ENCODE results near the gene LDHA. TPM values are rescaled to one million over a fixed set of nuclear protein-coding genes. Genes with fewer than 3 reads are reported as not detected.

The LDHA gene
- polyA plus RNA-seq, 2 of the 4 experiments (the other 2 are of a cell fraction) = 2,571 to 4,418 TPM

DNA sequence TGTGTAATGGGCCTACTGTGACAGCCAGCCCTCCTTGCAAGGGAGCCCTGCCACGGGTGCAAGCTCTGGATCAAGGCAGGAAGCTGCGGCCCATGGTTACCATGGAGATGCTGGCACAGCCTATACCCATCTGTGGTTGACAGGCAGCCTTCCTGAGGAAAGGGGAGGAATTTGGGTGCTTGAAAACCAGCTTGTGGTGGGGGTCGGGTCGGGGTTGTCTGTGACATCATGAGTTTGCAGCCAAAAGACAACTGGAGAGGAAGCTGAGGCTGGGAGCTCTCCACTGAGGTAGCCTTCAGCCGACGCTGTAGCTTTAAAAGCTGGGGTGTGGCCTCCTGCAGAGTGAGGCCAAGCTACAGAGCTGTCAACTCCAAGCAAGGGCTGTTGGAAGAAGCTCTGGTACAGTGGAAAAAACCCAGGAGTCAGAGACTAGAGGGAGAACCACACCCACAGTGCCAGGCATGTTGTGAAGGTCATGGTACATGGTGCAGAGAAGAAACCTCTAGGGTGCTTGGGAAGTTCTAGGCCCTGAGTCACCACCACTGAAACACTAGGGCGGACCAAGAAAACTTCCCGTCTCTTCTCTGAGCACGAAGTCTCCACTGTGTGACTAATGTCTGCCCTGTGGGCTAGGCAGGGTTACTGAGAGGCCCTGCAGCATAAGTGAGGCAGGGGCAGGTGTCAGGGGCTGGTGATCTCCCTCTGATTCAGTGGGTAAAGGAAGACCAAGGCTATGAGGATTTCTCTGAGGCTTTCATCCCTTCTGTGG lies 10.8 kb upstream of the LDHA start:
- H3K4me1 ChIP-seq = peaks cover 53% of the 10 kb centered on the region
- CTCF ChIA-PET = interaction anchor here (0.5 to 2.3 kb wide), 8 partner anchors 12 to 269 kb away, joined by 3 to 18 read pairs (median 3); partner anchors contain the start of gene LDHA
- peak; percentile 80 for FAIRE-seq
- peak overlapping the region; percentile 95 to 97 for H3K27ac ChIP-seq
- peak overlapping the region; percentile 80 for H3K4me2 ChIP-seq
- peak; percentile 91 to 93 for ATAC-seq
- under 1% methylated on average over 8 of the region's 9 CpGs for WGBS (ENCODE audit: missing lambda C conversion rate)
- H3K9me3 ChIP-seq = no peaks in the 10 kb centered on the region
- peak; percentile 96 to 98 for DNase-seq (ENCODE audit: low read depth in 1 of 2, low spot score in 1 of 2)
- POLR2A ChIA-PET = interaction anchor here (0.7 to 4.6 kb wide), 8 partner anchors 11 to 251 kb away, joined by 3 to 170 read pairs (median 4); partner anchors contain the start of genes HPS5 and LDHA
- H3K4me3 ChIP-seq = peak overlapping the region; percentile 27
- TF ChIP-seq, protein P1, sequence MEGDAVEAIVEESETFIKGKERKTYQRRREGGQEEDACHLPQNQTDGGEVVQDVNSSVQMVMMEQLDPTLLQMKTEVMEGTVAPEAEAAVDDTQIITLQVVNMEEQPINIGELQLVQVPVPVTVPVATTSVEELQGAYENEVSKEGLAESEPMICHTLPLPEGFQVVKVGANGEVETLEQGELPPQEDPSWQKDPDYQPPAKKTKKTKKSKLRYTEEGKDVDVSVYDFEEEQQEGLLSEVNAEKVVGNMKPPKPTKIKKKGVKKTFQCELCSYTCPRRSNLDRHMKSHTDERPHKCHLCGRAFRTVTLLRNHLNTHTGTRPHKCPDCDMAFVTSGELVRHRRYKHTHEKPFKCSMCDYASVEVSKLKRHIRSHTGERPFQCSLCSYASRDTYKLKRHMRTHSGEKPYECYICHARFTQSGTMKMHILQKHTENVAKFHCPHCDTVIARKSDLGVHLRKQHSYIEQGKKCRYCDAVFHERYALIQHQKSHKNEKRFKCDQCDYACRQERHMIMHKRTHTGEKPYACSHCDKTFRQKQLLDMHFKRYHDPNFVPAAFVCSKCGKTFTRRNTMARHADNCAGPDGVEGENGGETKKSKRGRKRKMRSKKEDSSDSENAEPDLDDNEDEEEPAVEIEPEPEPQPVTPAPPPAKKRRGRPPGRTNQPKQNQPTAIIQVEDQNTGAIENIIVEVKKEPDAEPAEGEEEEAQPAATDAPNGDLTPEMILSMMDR (IDR thresholded peaks at IDR 0.05) = no peak
- TF ChIP-seq, protein P2, sequence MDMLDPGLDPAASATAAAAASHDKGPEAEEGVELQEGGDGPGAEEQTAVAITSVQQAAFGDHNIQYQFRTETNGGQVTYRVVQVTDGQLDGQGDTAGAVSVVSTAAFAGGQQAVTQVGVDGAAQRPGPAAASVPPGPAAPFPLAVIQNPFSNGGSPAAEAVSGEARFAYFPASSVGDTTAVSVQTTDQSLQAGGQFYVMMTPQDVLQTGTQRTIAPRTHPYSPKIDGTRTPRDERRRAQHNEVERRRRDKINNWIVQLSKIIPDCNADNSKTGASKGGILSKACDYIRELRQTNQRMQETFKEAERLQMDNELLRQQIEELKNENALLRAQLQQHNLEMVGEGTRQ (IDR thresholded peaks at IDR 0.05) = no peak
- TF ChIP-seq FOSB (CRISPR knock-in tag; IDR thresholded peaks at IDR 0.05) = no peak
- TF ChIP-seq, protein P3, sequence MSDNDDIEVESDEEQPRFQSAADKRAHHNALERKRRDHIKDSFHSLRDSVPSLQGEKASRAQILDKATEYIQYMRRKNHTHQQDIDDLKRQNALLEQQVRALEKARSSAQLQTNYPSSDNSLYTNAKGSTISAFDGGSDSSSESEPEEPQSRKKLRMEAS (IDR thresholded peaks at IDR 0.05) = peak; percentile 75; the same call in 1 of the 2 replicates
- TF ChIP-seq PHF8 (IDR thresholded peaks at IDR 0.05; ENCODE audit: borderline replicate concordance, low read depth) = no peak
- no peak for TF ChIP-seq NR3C1 (IDR thresholded peaks at IDR 0.05)
- TF ChIP-seq TFCP2L1 (CRISPR knock-in tag; IDR thresholded peaks at IDR 0.05) = no peak
- no peak for TF ChIP-seq SMC3 (IDR thresholded peaks at IDR 0.05)
- TF ChIP-seq, protein P4, sequence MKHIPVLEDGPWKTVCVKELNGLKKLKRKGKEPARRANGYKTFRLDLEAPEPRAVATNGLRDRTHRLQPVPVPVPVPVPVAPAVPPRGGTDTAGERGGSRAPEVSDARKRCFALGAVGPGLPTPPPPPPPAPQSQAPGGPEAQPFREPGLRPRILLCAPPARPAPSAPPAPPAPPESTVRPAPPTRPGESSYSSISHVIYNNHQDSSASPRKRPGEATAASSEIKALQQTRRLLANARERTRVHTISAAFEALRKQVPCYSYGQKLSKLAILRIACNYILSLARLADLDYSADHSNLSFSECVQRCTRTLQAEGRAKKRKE (CRISPR knock-in tag; IDR thresholded peaks at IDR 0.05; ENCODE audit: low read depth) = no peak
- no peak for TF ChIP-seq SREBF2 (IDR thresholded peaks at IDR 0.05)
- TF ChIP-seq HEYL (CRISPR knock-in tag; IDR thresholded peaks at IDR 0.05) = no peak
- no peak for TF ChIP-seq RFX5 (IDR thresholded peaks at IDR 0.05)
- TF ChIP-seq HOXB13 (CRISPR knock-in tag; IDR thresholded peaks at IDR 0.05; ENCODE audit: low read depth) = no peak
- TF ChIP-seq BHLHE40 (IDR thresholded peaks at IDR 0.05; ENCODE audit: low read depth, low read length) = no peak
- TF ChIP-seq, protein P5, sequence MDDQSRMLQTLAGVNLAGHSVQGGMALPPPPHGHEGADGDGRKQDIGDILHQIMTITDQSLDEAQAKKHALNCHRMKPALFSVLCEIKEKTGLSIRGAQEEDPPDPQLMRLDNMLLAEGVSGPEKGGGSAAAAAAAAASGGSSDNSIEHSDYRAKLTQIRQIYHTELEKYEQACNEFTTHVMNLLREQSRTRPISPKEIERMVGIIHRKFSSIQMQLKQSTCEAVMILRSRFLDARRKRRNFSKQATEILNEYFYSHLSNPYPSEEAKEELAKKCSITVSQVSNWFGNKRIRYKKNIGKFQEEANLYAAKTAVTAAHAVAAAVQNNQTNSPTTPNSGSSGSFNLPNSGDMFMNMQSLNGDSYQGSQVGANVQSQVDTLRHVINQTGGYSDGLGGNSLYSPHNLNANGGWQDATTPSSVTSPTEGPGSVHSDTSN (IDR thresholded peaks at IDR 0.05) = no peak
- TF ChIP-seq, protein P6, sequence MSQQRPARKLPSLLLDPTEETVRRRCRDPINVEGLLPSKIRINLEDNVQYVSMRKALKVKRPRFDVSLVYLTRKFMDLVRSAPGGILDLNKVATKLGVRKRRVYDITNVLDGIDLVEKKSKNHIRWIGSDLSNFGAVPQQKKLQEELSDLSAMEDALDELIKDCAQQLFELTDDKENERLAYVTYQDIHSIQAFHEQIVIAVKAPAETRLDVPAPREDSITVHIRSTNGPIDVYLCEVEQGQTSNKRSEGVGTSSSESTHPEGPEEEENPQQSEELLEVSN (IDR thresholded peaks at IDR 0.05; ENCODE audit: borderline replicate concordance, low read depth) = 0 out of 2 replicates have a peak, but pooled peaks have one; percentile 48
- TF ChIP-seq EP300 (IDR thresholded peaks at IDR 0.05) = peak in 1 of 2 experiments; percentile 33; a peak in 2 of 5 replicates
- TF ChIP-seq, protein P7, sequence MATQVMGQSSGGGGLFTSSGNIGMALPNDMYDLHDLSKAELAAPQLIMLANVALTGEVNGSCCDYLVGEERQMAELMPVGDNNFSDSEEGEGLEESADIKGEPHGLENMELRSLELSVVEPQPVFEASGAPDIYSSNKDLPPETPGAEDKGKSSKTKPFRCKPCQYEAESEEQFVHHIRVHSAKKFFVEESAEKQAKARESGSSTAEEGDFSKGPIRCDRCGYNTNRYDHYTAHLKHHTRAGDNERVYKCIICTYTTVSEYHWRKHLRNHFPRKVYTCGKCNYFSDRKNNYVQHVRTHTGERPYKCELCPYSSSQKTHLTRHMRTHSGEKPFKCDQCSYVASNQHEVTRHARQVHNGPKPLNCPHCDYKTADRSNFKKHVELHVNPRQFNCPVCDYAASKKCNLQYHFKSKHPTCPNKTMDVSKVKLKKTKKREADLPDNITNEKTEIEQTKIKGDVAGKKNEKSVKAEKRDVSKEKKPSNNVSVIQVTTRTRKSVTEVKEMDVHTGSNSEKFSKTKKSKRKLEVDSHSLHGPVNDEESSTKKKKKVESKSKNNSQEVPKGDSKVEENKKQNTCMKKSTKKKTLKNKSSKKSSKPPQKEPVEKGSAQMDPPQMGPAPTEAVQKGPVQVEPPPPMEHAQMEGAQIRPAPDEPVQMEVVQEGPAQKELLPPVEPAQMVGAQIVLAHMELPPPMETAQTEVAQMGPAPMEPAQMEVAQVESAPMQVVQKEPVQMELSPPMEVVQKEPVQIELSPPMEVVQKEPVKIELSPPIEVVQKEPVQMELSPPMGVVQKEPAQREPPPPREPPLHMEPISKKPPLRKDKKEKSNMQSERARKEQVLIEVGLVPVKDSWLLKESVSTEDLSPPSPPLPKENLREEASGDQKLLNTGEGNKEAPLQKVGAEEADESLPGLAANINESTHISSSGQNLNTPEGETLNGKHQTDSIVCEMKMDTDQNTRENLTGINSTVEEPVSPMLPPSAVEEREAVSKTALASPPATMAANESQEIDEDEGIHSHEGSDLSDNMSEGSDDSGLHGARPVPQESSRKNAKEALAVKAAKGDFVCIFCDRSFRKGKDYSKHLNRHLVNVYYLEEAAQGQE (IDR thresholded peaks at IDR 0.05) = no peak
- TF ChIP-seq MAFK (IDR thresholded peaks at IDR 0.05; ENCODE audit: partially characterized antibody) = peak; percentile 3
- no peak for TF ChIP-seq ZSCAN20 (CRISPR knock-in tag; IDR thresholded peaks at IDR 0.05)
- TF ChIP-seq JUNB (IDR thresholded peaks at IDR 0.05) = peak; percentile 32; the same call in 1 of the 2 replicates
- no peak for TF ChIP-seq JUN (IDR thresholded peaks at IDR 0.05)
- no peak for TF ChIP-seq MAZ (IDR thresholded peaks at IDR 0.05; ENCODE audit: borderline replicate concordance, low read depth, low read length)
- TF ChIP-seq FOXS1 (CRISPR knock-in tag; IDR thresholded peaks at IDR 0.05) = no peak
- TF ChIP-seq EHMT2 (IDR thresholded peaks at IDR 0.05; ENCODE audit: low read depth) = no peak
- no peak for TF ChIP-seq KDM1A (IDR thresholded peaks at IDR 0.05; ENCODE audit: low read depth)
- no peak for TF ChIP-seq CBX2 (IDR thresholded peaks at IDR 0.05; ENCODE audit: borderline replicate concordance, low read depth)
- TF ChIP-seq CHD2 (IDR thresholded peaks at IDR 0.05; ENCODE audit: low read length, partially characterized antibody) = no peak
- peak; percentile 64 for TF ChIP-seq FOSL2 (IDR thresholded peaks at IDR 0.05)
- TF ChIP-seq FOSL2 (CRISPR knock-in tag; IDR thresholded peaks at IDR 0.05) = peak; percentile 93
- TF ChIP-seq POLR2AphosphoS2 (conservative IDR thresholded peaks at IDR 0.05; ENCODE audit: low read length) = no peak
- TF ChIP-seq ZFP36 (IDR thresholded peaks at IDR 0.05; ENCODE audit: borderline replicate concordance, partially characterized antibody) = no peak

Data from A549 (cell line).